LNCaP clone FGC (cell line): ENCODE data around the gene ATOX1.
"Not testable (repeated sequence)": the region's sequence is repeated elsewhere in the genome, so short reads cannot be mapped to it uniquely, and the experiment has no call there.

ENCODE experiments used
- DNase-seq: peaks from one replicate; pipeline ENCODE4 v3.0.0-alpha.2; 2011; ENCODE audit warnings: low read depth
- H3K4me3 ChIP-seq: 2 replicates; pipeline ENCODE4 v1.5.1; 2011; ENCODE audit warnings: mild to moderate bottlenecking, low read depth, low read length, control low read depth
- TF ChIP-seq, protein P1 (sequence below): IDR thresholded peaks from 2 replicates; pipeline ENCODE4 v1.5.1; 2012; ENCODE audit warnings: mild to moderate bottlenecking; ENCODE audit not compliant: control insufficient read depth, insufficient read depth; ENCODE audit errors: extremely low read depth

ATOX1 gene

DNA sequence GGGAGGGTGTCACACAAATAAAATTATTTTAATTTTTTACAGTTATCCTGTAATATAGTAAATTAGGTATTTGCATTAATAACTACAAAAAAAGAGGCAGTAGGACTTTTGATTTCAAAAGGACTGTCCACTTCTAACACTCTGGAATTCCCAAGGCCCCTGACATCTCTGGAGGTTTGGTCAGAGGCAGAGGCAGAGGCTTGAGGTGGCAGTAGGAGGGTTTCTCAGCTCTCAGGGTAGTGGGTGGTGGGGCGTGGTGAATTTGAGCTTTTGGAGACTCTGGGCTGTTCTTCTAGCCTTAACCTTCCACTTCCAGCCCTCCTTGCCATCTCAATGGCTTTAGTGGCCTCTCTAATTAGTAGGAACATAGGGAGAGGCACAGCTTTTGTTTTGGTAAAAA is 22.8 kb downstream of the ATOX1 start:
- DNase-seq, result no peak
- TF ChIP-seq, protein P1, sequence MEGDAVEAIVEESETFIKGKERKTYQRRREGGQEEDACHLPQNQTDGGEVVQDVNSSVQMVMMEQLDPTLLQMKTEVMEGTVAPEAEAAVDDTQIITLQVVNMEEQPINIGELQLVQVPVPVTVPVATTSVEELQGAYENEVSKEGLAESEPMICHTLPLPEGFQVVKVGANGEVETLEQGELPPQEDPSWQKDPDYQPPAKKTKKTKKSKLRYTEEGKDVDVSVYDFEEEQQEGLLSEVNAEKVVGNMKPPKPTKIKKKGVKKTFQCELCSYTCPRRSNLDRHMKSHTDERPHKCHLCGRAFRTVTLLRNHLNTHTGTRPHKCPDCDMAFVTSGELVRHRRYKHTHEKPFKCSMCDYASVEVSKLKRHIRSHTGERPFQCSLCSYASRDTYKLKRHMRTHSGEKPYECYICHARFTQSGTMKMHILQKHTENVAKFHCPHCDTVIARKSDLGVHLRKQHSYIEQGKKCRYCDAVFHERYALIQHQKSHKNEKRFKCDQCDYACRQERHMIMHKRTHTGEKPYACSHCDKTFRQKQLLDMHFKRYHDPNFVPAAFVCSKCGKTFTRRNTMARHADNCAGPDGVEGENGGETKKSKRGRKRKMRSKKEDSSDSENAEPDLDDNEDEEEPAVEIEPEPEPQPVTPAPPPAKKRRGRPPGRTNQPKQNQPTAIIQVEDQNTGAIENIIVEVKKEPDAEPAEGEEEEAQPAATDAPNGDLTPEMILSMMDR, result no peak
- no peak overlapping the region for H3K4me3 ChIP-seq

DNA sequence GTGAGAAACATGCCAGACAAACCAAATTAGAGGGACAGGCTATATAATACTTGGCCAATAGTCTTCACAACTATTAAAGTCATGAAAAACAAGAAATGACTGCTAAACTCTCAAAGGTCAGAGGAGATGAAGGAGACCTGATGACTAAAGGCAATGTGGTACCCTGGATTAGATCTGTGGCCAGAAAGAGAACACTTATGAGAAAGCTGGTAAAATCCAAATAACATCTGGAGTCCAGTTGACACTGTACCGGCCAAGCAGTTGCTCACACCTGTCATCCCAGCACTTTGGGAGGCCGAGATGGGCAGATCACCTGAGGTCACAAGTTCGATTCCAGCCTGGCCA is 24.4 kb downstream of the ATOX1 start:
- no peak for DNase-seq
- H3K4me3 ChIP-seq, result no peak overlapping the region
- TF ChIP-seq, protein P1, result no peak

DNA sequence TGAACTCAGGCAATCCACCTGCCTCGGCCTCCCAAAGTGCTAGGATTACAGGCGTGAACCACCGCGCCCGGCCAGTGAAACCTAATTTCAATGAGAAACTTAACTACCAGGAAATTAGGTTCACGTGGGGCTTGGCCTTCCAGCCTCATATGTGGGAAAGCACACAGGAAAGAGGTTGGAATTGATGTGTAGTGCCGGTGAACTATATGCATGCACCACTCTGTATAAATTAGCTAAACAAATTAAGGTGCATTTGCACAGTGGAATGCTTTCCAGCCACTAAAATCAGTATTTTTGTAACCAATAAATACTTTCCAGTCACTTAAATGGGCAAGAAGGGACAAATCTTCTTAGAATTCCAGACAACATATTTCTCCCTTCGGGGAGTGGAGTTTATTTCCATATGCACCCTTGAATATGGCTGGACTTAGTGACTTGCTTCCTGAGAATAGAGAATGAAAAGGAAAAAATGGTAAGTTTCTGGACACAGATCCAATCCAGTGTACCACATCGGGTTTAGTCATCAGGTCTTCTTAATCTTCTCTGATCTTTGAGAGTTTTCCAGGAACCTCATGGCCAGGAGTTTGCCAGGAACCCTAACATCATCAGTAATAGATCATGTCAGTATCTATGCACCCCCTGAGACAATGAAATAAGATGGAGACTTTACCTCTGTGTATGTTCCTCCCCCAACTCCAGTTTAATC is 24.9 kb downstream of the ATOX1 start:
- TF ChIP-seq, protein P1, result no peak
- no peak overlapping the region for H3K4me3 ChIP-seq
- DNase-seq, result no peak

DNA sequence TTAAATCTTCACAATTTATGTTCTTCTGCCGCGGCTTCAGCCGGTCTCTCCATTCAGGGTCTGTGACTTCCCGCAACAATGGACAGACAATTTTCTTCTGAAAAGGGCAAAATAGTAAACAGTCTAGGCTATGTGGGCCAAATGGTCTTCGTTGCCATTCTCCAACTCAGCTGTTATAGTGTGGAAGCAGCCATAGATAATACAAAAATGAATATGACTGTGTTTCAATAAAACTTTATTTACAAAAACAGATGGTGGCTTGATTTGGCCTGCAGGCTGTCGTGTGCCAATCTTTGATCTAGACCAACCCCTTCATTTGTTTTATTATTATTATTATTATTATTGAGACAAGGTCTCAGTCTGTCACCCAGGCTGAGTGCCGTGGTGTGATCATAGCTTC is 28.1 kb downstream of the ATOX1 start:
- DNase-seq, result no peak
- TF ChIP-seq, protein P1, result no peak
- no peak overlapping the region for H3K4me3 ChIP-seq

DNA sequence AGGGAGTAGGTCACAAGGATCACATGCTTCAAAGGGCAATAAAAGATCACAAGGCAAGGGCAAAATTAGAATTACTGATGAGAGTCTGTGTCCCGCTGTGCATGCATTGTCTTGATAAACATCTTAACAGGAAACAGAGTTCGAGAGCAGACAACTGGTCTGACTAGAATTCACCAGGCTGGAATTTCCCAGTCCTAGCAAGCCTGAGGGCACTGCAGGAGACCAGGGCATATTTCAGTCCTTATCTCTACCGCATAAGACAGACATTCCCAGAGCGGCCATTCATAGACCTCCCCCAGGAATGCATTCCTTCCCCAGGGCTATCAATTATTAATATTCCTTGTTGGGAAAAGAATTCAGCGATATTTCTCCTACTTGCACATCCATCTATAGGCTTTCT is 28.8 kb downstream of the ATOX1 start:
- DNase-seq, H3K4me3 ChIP-seq: not testable (repeated sequence)

DNA sequence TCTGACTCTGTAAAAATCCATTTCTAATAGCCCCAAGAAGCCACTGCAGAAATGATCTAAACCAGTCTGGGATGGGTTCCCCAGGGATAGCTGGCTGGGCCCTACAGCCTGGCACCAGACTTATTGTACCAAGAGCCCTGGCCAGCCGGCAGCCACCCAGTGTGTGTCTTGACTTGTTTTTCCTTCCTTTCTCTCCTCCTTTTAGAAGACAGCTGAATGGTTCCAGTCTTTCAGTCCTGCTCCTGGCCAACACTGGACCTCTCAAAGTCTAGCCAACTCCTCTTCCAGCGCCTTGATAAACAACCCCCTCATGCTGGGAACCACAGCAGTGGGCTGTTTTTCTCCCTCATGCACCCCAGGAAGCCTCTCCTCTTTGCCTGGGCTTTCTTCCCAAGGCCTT is 34.1 kb downstream of the ATOX1 start:
- TF ChIP-seq, protein P1, result no peak
- no peak overlapping the region for H3K4me3 ChIP-seq
- no peak for DNase-seq

DNA sequence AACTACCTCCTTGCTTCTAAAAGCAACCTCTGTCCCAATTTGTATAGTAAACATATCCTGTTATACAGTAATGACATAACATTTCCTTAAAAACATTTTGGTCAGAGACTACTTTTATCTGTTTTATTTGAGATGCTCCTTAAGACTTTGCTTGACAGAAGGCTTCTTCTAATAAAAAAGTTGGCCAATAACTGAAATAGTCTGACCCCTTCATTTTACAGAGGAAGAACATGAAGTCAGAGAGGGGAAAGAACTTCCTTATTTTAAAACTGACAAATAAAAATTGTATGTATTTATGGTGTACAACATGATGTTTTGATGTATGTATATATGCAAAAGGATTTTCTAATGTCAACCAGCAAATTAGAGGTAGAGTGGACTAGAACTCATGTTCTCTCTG is 35.9 kb downstream of the ATOX1 start:
- no peak overlapping the region for H3K4me3 ChIP-seq
- TF ChIP-seq, protein P1, result no peak
- no peak for DNase-seq
